A673 (cell line): ENCODE results near the gene SRRM1. TPM values are rescaled to one million over a fixed set of nuclear protein-coding genes. Genes with fewer than 3 reads are reported as not detected.
"Not testable (repeated sequence)": the region's sequence is repeated elsewhere in the genome, so short reads cannot be mapped to it uniquely, and the experiment has no call there.

Experiments
- BruUV-seq: library from RNA; stranded (reverse); fragments of 400-500 nt; replicated peaks from 2 replicates; lab custom pipeline; 2021; lab: Mats Ljungman, UMichigan
- CTCF ChIA-PET: fragments of 300-600 bp; sonication (Branson Sonifier 250); formaldehyde crosslinking; loops from one replicate; lab custom pipeline; 2022; ENCODE audit warnings: antibody characterized with exemption; lab: Charles Lee
- POLR2A ChIA-PET: fragments of 300-600 bp; sonication (Branson Sonifier 250); formaldehyde crosslinking; loops from one replicate; lab custom pipeline; 2022; ENCODE audit warnings: antibody characterized with exemption; ENCODE audit not compliant: low non-redundant PET; lab: Charles Lee
- DNase-seq: peaks from one replicate; pipeline ENCODE4 v3.0.0-alpha.2; 2015; ENCODE audit warnings: low spot score
- H3K27ac ChIP-seq: fragments of 200-600 bp; sonication (generic); 2 replicates; pipeline ENCODE4 v1.5.1; 2016; ENCODE audit warnings: mixed run types, low read depth, mild to moderate bottlenecking, mixed read lengths, antibody characterized with exemption, low read length; ENCODE audit not compliant: poor library complexity, severe bottlenecking
- H3K27me3 ChIP-seq: fragments of 200-600 bp; sonication (generic); replicated peaks from 2 replicates; pipeline ENCODE4 v1.6.1; 2017; ENCODE audit warnings: mixed run types, low read depth, mild to moderate bottlenecking, mixed read lengths, antibody characterized with exemption, low read length; ENCODE audit not compliant: insufficient read depth, poor library complexity
- H3K36me3 ChIP-seq: fragments of 200-600 bp; sonication (generic); 2 replicates; pipeline ENCODE4 v1.6.1; 2016; ENCODE audit warnings: mixed run types, mild to moderate bottlenecking, mixed read lengths, antibody characterized with exemption, low read length; ENCODE audit not compliant: insufficient read depth, poor library complexity, severe bottlenecking
- H3K4me1 ChIP-seq: fragments of 200-600 bp; sonication (generic); 2 replicates; pipeline ENCODE4 v1.6.1; 2017; ENCODE audit warnings: mixed run types, mild to moderate bottlenecking, mixed read lengths, antibody characterized with exemption, low read length; ENCODE audit not compliant: insufficient read depth, poor library complexity, severe bottlenecking
- H3K4me3 ChIP-seq: fragments of 200-600 bp; sonication (generic); 2 replicates; pipeline ENCODE4 v1.5.1; 2016; ENCODE audit warnings: low read depth, mixed run types, mild to moderate bottlenecking, mixed read lengths, low read length; ENCODE audit not compliant: poor library complexity, severe bottlenecking
- H3K9me3 ChIP-seq: fragments of 200-600 bp; sonication (generic); 2 replicates; pipeline ENCODE4 v1.6.1; 2016; ENCODE audit warnings: mixed run types, low read depth, mild to moderate bottlenecking, mixed read lengths, antibody characterized with exemption, low read length; ENCODE audit not compliant: poor library complexity, severe bottlenecking
- EZH2 ChIP-seq: fragments of 200-600 bp; sonication (generic); IDR thresholded peaks from 2 replicates; pipeline ENCODE4 v1.6.1; 2017; ENCODE audit warnings: borderline replicate concordance, low read depth, mild to moderate bottlenecking, mixed read lengths, antibody characterized with exemption, low read length; ENCODE audit not compliant: poor library complexity, severe bottlenecking
- intact Hi-C: fragments of 100-400 bp; cut with micrococcal nuclease; formaldehyde crosslinking; loops from one replicate; pipeline ENCODE4 v1.10.0; 2022; ENCODE audit not compliant: unreplicated experiment
- total RNA-seq: library from RNA; stranded (reverse); gene quantifications from 2 replicates; pipeline ENCODE4 v1.2.3, GENCODE V29; 2021
- TF ChIP-seq, protein P1 (sequence below): fragments of 300-800, 200-600 bp; sonication (generic); conservative IDR thresholded peaks from 2 replicates; pipeline ENCODE4 v1.5.1; 2017; ENCODE audit warnings: low read depth, mild to moderate bottlenecking, antibody characterized with exemption, low read length, moderate library complexity, mixed read lengths

SRRM1 gene
- total RNA-seq, 1 experiment from 2014 or later = 185 TPM

DNA sequence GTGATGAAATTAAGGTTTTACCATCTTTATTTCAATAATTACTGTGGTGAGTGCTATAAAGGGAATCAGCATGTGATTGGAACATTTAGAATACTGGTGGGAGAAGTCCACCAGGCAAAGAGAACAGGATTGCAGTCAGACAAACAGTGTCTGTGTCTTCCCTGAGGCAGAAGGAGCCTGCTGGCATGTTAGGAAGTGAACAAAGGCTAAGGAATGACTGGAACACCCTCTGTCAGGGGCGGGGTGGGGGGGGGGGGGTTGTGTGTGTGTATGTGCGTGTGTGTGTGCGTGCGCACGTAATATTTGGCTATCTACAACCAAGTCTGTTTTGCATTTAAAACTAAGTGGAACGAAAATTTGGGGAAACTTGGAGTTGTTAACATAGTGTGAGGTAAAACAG is 30.2 kb downstream of the SRRM1 start:
- H3K36me3 ChIP-seq = peaks cover 70% of the 10 kb centered on the region
- intact Hi-C loops = no loop called here
- CTCF ChIA-PET = interaction anchor here (1.0 kb wide), 1 partner anchor 162 kb away, joined by 3 read pairs; no protein-coding TSS in a partner anchor

DNA sequence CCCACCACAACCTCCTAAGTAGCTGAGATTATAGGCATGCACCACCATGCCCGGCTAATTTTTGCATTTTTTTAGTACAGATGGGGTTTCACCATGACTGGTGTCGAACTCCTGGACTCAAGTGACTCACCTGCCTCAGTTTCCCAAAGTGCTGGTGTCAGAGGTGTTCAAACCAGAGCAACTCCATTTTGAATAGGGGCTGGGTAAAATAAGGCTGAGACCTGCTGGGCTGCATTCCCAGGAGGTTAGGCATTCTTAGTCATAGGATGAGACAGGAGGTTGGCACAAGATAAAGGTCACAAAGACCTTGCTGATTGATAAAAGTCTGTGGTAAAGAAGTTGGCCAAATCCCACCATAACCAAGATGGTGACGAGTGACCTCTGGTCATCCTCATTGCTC is 35.3 kb downstream of the SRRM1 start:
- CTCF ChIA-PET, POLR2A ChIA-PET: not testable (repeated sequence)

More for the DNA sequence above, 30.2 kb downstream of the SRRM1 start:
- no peaks in the 10 kb centered on the region for H3K9me3 ChIP-seq
- H3K27me3 ChIP-seq = no peaks in the 10 kb centered on the region
- POLR2A ChIA-PET = interaction anchor here (0.6 kb wide), 1 partner anchor 57 kb away, joined by 3 read pairs; no protein-coding TSS in a partner anchor
- TF ChIP-seq EZH2 = no peak
- TF ChIP-seq, protein P1, sequence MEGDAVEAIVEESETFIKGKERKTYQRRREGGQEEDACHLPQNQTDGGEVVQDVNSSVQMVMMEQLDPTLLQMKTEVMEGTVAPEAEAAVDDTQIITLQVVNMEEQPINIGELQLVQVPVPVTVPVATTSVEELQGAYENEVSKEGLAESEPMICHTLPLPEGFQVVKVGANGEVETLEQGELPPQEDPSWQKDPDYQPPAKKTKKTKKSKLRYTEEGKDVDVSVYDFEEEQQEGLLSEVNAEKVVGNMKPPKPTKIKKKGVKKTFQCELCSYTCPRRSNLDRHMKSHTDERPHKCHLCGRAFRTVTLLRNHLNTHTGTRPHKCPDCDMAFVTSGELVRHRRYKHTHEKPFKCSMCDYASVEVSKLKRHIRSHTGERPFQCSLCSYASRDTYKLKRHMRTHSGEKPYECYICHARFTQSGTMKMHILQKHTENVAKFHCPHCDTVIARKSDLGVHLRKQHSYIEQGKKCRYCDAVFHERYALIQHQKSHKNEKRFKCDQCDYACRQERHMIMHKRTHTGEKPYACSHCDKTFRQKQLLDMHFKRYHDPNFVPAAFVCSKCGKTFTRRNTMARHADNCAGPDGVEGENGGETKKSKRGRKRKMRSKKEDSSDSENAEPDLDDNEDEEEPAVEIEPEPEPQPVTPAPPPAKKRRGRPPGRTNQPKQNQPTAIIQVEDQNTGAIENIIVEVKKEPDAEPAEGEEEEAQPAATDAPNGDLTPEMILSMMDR = no peak
- BruUV-seq = no TSS peak
- H3K27ac ChIP-seq = no peak overlapping the region
- H3K4me3 ChIP-seq = no peak overlapping the region
- no peaks in the 10 kb centered on the region for H3K4me1 ChIP-seq
- DNase-seq = no peak

DNA sequence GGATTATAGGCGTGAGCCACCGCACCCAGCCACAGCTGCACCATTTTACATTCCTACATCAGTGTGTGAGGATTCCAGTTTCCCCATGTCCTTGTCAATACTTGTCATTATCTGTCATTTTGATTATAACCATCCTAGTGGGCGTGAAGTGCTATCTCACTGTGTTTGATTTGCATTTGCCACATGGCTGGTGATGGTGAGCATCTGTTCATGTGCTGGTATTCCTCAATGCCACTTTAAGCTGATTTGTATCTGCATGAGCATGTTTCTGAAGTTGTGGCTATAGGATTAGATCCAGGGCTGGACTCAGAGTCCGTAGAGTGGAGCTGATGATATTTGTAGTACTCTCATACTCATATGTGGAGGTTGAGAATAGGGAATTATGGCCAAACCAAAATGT is 36.6 kb downstream of the SRRM1 start:
- H3K27me3 ChIP-seq = no peaks in the 10 kb centered on the region
- ChIA-PET CTCF (no interaction called here), POLR2A (no interaction called here)
- H3K27ac ChIP-seq = no peak overlapping the region
- no peaks in the 10 kb centered on the region for H3K9me3 ChIP-seq
- no peak for DNase-seq
- H3K36me3 ChIP-seq = peaks cover 8% of the 10 kb centered on the region
- TF ChIP-seq EZH2 = no peak
- TF ChIP-seq, protein P1 = no peak
- H3K4me1 ChIP-seq = no peaks in the 10 kb centered on the region
- H3K4me3 ChIP-seq = no peak overlapping the region
- intact Hi-C loops = loop anchor here (5.0 kb wide), 1 partner anchor 168 kb away; no protein-coding TSS in a partner anchor
- no TSS peak for BruUV-seq

More for the DNA sequence above, 35.3 kb downstream of the SRRM1 start:
- intact Hi-C loops, DNase-seq, H3K27me3 ChIP-seq, H3K9me3 ChIP-seq, H3K4me3 ChIP-seq, H3K4me1 ChIP-seq, H3K27ac ChIP-seq, BruUV-seq: not testable (repeated sequence)
- peaks cover 21% of the 10 kb centered on the region for H3K36me3 ChIP-seq

DNA sequence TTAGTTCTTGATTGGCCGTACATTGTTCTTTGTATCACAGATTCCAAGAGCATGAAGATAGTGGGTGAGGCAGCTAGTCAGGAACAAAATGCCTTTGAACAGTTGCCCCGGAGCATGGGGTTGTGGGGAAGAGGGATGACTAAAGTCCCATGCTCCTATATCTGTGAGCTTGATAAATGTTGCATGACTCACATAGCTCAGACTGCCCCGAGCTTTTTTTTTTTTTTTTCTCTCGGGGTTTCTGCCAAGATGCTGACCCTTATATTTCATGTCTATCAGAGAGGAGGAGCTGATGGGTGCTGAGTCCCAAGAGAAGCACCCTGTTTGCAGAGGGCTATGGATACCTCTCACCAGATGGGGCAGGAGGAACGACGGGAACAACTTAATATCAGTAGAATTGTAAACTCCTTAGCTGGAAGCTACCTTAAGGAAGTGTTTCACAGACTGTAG is 40.6 kb downstream of the SRRM1 start:
- peak; percentile 42 for DNase-seq
- Histone ChIP-seq H3K27ac (no peak overlapping the region), H3K4me3 (no peak overlapping the region), H3K9me3 (no peaks in the 10 kb centered on the region), H3K36me3 (no peaks in the 10 kb centered on the region), H3K4me1 (no peaks in the 10 kb centered on the region), H3K27me3 (no peaks in the 10 kb centered on the region)
- TF ChIP-seq, protein P1 = no peak
- TF ChIP-seq EZH2 = no peak
- CTCF ChIA-PET = interaction anchor here (0.5 to 1.6 kb wide), 7 partner anchors 13 to 153 kb away, joined by 3 to 13 read pairs (median 4); no protein-coding TSS in a partner anchor
- POLR2A ChIA-PET = interaction anchor here (0.6 kb wide), 1 partner anchor 183 kb away, joined by 4 read pairs; no protein-coding TSS in a partner anchor
- intact Hi-C loops = loop anchor here (5.0 kb wide), 1 partner anchor 164 kb away; no protein-coding TSS in a partner anchor
- BruUV-seq = no TSS peak
